ENCODE data around the gene ICAM4. TPM values are rescaled to one million over a fixed set of nuclear protein-coding genes. Genes with fewer than 3 reads are reported as not detected.

Gene ICAM4
- total and polyA plus RNA-seq, 2 donors (not counting 3 experiments of a cell fraction or from before 2014, with no cell fraction given), result 0.44 to 0.49 TPM

DNA sequence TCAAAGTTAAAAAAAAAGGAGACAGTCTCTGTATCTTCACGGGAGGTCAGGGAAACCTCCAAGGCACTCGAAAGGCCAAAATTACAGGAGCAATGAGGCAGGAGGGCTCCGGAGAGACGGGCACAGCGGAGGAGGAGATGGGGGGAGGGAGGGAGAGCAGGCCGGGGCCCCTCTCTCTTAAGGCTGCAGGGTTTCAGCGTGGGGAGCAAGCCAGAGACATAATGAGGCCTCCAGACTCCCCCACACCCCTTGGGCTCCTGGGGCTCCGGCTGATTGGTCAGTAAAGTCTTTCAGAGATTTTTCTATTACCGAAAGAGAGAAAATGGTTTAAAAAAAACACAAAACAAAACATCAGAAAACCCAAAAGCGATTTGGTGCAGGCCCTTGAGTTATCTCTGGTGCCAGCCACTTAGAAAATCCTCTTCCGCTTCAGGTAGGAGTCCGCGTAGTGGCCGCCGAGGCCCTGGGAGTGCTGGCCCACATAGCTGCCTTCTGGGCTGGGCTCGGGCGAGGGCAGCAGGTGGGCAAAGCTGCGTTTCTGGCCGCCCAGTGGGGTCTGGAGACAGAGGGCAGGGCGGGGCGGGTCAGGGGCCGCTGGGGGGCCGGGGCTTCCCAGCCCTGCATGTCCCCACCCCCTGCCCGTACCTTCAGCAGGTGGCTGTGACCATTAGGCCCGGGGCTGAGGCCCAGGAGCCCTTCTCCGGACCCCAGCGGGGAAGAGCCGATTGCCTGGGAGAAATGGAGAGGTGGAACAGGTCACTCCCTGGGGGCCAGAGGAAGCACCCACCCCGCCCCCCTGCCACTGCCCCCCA lies 30.5 kb downstream of the ICAM4 start:
- dilution Hi-C loops (cut with MboI; ENCODE audit: extremely low pct_ligation_motif_present, low sequenced_read_pairs), result no loop called here

DNA sequence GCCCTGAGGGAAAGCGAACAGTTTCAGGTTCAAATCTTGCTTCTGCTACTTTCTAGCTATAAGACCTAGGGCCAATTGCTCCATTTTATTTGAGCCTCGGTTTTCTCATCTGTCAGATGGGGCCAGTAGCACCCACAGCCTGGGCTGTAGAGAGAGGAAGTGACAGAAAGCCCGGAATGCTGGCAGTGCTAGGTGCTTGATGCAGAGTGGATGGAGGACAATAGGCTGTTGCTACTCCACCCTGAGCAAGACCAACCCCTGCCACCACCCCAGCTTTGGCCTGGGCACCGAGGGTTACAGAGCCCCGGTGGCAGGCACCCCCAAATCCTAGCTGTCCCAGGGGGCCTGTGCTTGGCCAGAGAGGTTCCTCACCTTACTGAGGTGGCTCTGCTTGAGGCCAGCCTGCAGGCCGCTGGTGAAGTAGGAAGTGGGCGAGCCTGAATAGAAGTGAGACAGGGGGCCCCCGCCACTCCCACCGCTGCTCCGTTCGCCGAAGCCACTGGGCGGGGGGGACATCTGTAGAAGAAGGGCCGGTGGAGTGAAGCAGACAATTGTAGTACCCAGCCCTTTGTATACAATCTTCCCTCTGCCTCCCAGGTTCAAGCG lies 31.2 kb downstream of the ICAM4 start:
- CTCF ChIA-PET, result interaction anchor here (1.1 to 2.3 kb wide), 3 partner anchors 16 to 49 kb away, joined by 4 to 6 read pairs (median 4); no protein-coding TSS in a partner anchor

More for the DNA sequence above, 30.5 kb downstream of the ICAM4 start:
- H3K27me3 ChIP-seq (ENCODE audit: control insufficient read depth in 2 of 2, insufficient read depth in 2 of 2, low read length in 2 of 2), result no peaks in the 10 kb centered on the region
- no peak overlapping the region for H3K27ac ChIP-seq (ENCODE audit: insufficient read depth, low read depth, low read length)
- no peaks in the 10 kb centered on the region for H3K4me1 ChIP-seq (ENCODE audit: control insufficient read depth, extremely low read depth, insufficient read depth, low read length)
- intact Hi-C loops (cut with micrococcal nuclease), result loop anchor here (2.0 to 5.0 kb wide), 2 partner anchors 16 to 45 kb away; partner anchors contain the start of genes ICAM1 and RAVER1
- no peak overlapping the region for H3K4me2 ChIP-seq (ENCODE audit: insufficient read depth, low read length)
- H3K36me3 ChIP-seq (ENCODE audit: control insufficient read depth in 2 of 2, extremely low read depth in 1 of 2, insufficient read depth in 2 of 2, low read length in 2 of 2), result peaks cover 6 to 29% of the 10 kb centered on the region in 2 experiments
- H3K4me3 ChIP-seq (replicated peaks in 1 of 3; ENCODE audit: insufficient read depth in 1 of 3, low read depth in 1 of 3, low read length in 3 of 3), result no peak overlapping the region
- TF ChIP-seq POLR2A (IDR thresholded peaks at IDR 0.05; ENCODE audit: low read depth, low read length) (no peak), EZH2 (IDR thresholded peaks at IDR 0.05; ENCODE audit: borderline replicate concordance, low read depth, low read length, severe bottlenecking) (no peak), MAX (IDR thresholded peaks at IDR 0.05; ENCODE audit: insufficient read depth, insufficient read length) (no peak), FOS (IDR thresholded peaks at IDR 0.05; ENCODE audit: borderline replicate concordance, insufficient read depth, low read length) (no peak), GATA2 (IDR thresholded peaks at IDR 0.05; ENCODE audit: insufficient read depth, insufficient read length, low read depth, low read length) (no peak)
- FAIRE-seq (no peak), DNase-seq (ENCODE audit: low read depth, low spot score) (no peak)
- CTCF ChIA-PET, result interaction anchor here (0.8 to 2.3 kb wide), 4 partner anchors 15 to 59 kb away, joined by 4 read pairs; partner anchors contain the start of gene ICAM1
- H3K9me3 ChIP-seq (replicated peaks; ENCODE audit: control insufficient read depth, insufficient read depth, low read length), result no peaks in the 10 kb centered on the region
- H3K9ac ChIP-seq (replicated peaks; ENCODE audit: extremely low read depth, insufficient read depth, low read length), result no peak overlapping the region
- POLR2A ChIA-PET, result no interaction called here
- no peaks in the 10 kb centered on the region for H3K79me2 ChIP-seq (ENCODE audit: control insufficient read depth, insufficient read depth, low read length)
- no peaks in the 10 kb centered on the region for H4K20me1 ChIP-seq (replicated peaks; ENCODE audit: control insufficient read depth, extremely low read depth, insufficient read depth, low read length)
- no peak overlapping the region for H2AFZ ChIP-seq (ENCODE audit: low read depth, low read length)
- BruUV-seq (replicated peaks), result no TSS peak
- no peaks in the 10 kb centered on the region for H3K9me1 ChIP-seq (replicated peaks; ENCODE audit: control insufficient read depth, extremely low read depth, insufficient read depth, low read length)

More for the DNA sequence above, 31.2 kb downstream of the ICAM4 start:
- no peaks in the 10 kb centered on the region for H3K4me1 ChIP-seq (ENCODE audit: control insufficient read depth, extremely low read depth, insufficient read depth, low read length)
- no peak overlapping the region for H3K27ac ChIP-seq (ENCODE audit: insufficient read depth, low read depth, low read length)
- H3K9me1 ChIP-seq (replicated peaks; ENCODE audit: control insufficient read depth, extremely low read depth, insufficient read depth, low read length), result no peaks in the 10 kb centered on the region
- no peak overlapping the region for H3K9ac ChIP-seq (replicated peaks; ENCODE audit: extremely low read depth, insufficient read depth, low read length)
- H4K20me1 ChIP-seq (replicated peaks; ENCODE audit: control insufficient read depth, extremely low read depth, insufficient read depth, low read length), result no peaks in the 10 kb centered on the region
- DNase-seq (ENCODE audit: low read depth, low spot score) (no peak), FAIRE-seq (no peak)
- POLR2A ChIA-PET, result no interaction called here
- no peak for TF ChIP-seq MYC (IDR thresholded peaks at IDR 0.05; ENCODE audit: low read depth, low read length)
- TF ChIP-seq EZH2 (IDR thresholded peaks at IDR 0.05; ENCODE audit: borderline replicate concordance, low read depth, low read length, severe bottlenecking), result no peak
- TF ChIP-seq JUN (IDR thresholded peaks at IDR 0.05; ENCODE audit: borderline replicate concordance, insufficient read depth, insufficient read length, low read depth), result no peak
- TF ChIP-seq MAX (IDR thresholded peaks at IDR 0.05; ENCODE audit: insufficient read depth, insufficient read length), result no peak
- no peak for TF ChIP-seq FOS (IDR thresholded peaks at IDR 0.05; ENCODE audit: borderline replicate concordance, insufficient read depth, low read length)
- no peak for TF ChIP-seq POLR2A (IDR thresholded peaks at IDR 0.05; ENCODE audit: low read depth, low read length)
- no peak for TF ChIP-seq POLR2AphosphoS5 (IDR thresholded peaks at IDR 0.05; ENCODE audit: insufficient read depth, low read depth, low read length)
- TF ChIP-seq GATA2 (IDR thresholded peaks at IDR 0.05; ENCODE audit: insufficient read depth, insufficient read length, low read depth, low read length), result no peak
- TF ChIP-seq, protein P1, sequence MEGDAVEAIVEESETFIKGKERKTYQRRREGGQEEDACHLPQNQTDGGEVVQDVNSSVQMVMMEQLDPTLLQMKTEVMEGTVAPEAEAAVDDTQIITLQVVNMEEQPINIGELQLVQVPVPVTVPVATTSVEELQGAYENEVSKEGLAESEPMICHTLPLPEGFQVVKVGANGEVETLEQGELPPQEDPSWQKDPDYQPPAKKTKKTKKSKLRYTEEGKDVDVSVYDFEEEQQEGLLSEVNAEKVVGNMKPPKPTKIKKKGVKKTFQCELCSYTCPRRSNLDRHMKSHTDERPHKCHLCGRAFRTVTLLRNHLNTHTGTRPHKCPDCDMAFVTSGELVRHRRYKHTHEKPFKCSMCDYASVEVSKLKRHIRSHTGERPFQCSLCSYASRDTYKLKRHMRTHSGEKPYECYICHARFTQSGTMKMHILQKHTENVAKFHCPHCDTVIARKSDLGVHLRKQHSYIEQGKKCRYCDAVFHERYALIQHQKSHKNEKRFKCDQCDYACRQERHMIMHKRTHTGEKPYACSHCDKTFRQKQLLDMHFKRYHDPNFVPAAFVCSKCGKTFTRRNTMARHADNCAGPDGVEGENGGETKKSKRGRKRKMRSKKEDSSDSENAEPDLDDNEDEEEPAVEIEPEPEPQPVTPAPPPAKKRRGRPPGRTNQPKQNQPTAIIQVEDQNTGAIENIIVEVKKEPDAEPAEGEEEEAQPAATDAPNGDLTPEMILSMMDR (IDR thresholded peaks at IDR 0.05; ENCODE audit: extremely low read depth in 1 of 2, insufficient read depth in 1 of 2, low read depth in 1 of 2, low read length in 2 of 2), result no peak
- no peaks in the 10 kb centered on the region for H3K79me2 ChIP-seq (ENCODE audit: control insufficient read depth, insufficient read depth, low read length)
- H3K4me3 ChIP-seq (replicated peaks in 1 of 3; ENCODE audit: insufficient read depth in 1 of 3, low read depth in 1 of 3, low read length in 3 of 3), result no peak overlapping the region
- H3K4me2 ChIP-seq (ENCODE audit: insufficient read depth, low read length), result no peak overlapping the region
- H3K27me3 ChIP-seq (ENCODE audit: control insufficient read depth in 2 of 2, insufficient read depth in 2 of 2, low read length in 2 of 2), result no peaks in the 10 kb centered on the region
- intact Hi-C loops (cut with micrococcal nuclease) (loop anchor here (2.0 to 5.0 kb wide), 2 partner anchors 15 to 46 kb away; partner anchors contain the start of genes ICAM1 and RAVER1), dilution Hi-C loops (cut with MboI; ENCODE audit: extremely low pct_ligation_motif_present, low sequenced_read_pairs) (no loop called here)
- no TSS peak for BruUV-seq (replicated peaks)
- H2AFZ ChIP-seq (ENCODE audit: low read depth, low read length), result no peak overlapping the region
- no peaks in the 10 kb centered on the region for H3K9me3 ChIP-seq (replicated peaks; ENCODE audit: control insufficient read depth, insufficient read depth, low read length)
- H3K36me3 ChIP-seq (ENCODE audit: control insufficient read depth in 2 of 2, extremely low read depth in 1 of 2, insufficient read depth in 2 of 2, low read length in 2 of 2), result peaks cover 6 to 35% of the 10 kb centered on the region in 2 experiments
